Dermis blood vessel endothelial cell (primary cell): ENCODE measurements around the gene JAKMIP2. TPM values are rescaled to one million over a fixed set of nuclear protein-coding genes. Genes with fewer than 3 reads are reported as not detected.
"Not testable (repeated sequence)": the region's sequence is repeated elsewhere in the genome, so short reads cannot be mapped to it uniquely, and the experiment has no call there.

ENCODE experiments used
- DNase-seq: peaks from one replicate; pipeline ENCODE4 v3.0.0; 2010
- total RNA-seq: library from RNA; depleted of rRNA; stranded (reverse); fragments of >200 nt; gene quantifications from 2 replicates; pipeline ENCODE4 v1.2.3, GENCODE V29; 2014

The JAKMIP2 gene
- total RNA-seq, 1 donor from 2014 or later = not detected

- DNase-seq = no peak
Observed at GRCh38 chr5:147554261-147554817, 228.2 kb downstream of the JAKMIP2 start.

DNA sequence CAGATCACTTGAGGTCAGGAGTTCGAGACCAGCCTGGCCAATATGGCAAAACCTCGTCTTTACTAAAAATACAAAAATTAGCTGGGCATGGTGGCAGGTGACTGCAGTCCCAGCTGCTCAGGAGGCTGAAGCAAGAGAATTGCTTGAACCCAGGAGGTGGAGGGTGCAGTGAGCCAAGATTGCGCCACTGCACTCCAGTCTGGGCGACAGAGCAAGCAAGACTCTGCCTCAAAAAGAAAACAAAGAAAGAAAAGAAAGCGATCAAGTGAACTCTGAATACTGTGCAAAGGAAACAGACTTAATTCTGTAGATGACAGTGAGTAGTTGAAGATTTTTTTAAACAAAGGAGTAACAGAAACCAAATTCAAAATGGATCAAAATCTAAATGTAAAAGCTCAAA is 228.7 kb downstream of the JAKMIP2 start:
- DNase-seq = not testable (repeated sequence)

GRCh38 chr5:147552897-147553296 is 229.6 kb downstream of the JAKMIP2 start:
- no peak for DNase-seq

DNA sequence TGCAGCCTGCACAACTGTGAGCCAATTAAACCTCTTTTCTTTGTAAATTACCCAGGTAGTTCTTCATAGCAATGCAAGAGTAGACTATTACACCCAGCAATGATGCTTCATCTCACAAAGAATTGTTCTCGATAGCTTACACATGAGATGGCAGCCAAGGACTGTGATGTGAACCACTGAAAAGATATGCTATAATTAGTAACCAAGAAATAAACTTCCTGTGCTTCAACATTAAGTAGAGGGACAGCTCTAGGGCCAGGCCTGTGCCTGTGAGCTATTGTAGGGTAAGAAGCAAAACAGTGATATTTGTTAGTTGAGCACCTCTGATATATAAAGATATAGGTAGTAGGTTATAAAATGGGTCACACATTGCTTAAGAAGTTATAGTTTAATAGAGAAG is 230.9 kb downstream of the JAKMIP2 start:
- peak; percentile 19 for DNase-seq

DNA sequence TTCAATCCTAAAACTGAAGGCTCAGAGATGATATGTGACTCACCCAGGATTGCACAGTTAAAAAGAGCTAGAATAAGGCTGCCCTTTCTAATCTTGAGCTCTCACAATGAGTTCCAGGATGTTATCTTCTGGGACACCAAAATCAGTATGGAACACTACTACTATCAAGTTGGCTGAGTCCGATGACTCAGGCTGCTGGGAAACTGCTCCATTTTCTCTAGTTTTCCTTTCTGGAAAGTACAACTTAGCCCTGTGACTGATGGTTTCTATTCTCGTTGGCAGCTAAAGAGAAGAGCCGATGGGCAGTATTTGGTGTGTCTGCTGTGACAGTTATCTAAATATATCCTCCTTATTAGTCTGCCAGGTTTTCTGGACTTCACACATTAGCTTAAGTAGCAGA is 234.8 kb downstream of the JAKMIP2 start:
- peak; percentile 51 for DNase-seq

DNA sequence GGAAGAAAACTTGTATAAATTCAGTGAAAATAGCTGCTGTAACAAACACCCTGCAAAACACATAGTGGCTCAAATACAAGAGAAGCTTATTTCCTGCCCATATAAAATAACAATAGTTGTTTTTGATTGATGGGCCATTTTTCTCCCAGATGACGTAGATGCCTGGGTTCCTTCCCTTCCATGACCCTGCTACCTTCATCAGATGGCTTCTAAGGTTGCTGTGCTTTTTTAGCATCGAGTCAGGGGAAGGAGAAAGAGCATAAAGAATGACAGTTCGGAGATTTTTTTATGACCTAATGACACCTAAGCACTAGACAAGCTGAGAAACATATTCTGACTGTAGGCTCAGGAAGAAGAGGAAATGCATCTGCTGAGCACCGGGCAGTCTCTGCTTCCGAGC is 238.0 kb downstream of the JAKMIP2 start:
- peak; percentile 69 for DNase-seq

GRCh38 chr5:147539053-147539452 is 243.5 kb downstream of the JAKMIP2 start:
- DNase-seq = peak; percentile 57

GRCh38 chr5:147538236-147538635 is 244.3 kb downstream of the JAKMIP2 start:
- no peak for DNase-seq

Other genes starting within 250 kb of the JAKMIP2 start
- gene SPINK1, start 48.9 kb upstream of the JAKMIP2 start, total RNA-seq = not detected in 2 replicates
- not detected in 2 replicates for gene SCGB3A2, start 96.0 kb upstream of the JAKMIP2 start, total RNA-seq
- not detected in 2 replicates for gene C5orf46, start 123.8 kb upstream of the JAKMIP2 start, total RNA-seq